WTC11 (cell line): ENCODE measurements around the gene GCG. TPM values are rescaled to one million over a fixed set of nuclear protein-coding genes. Genes with fewer than 3 reads are reported as not detected.

Source experiments
- ATAC-seq: fragments of 200-7000 bp; cut with Tn5 transposase; 2 replicates; pipeline ENCODE4 v1.10.0; 2021; ENCODE audit warnings: mild to moderate bottlenecking, moderate library complexity
- CTCF ChIA-PET: fragments of 300-600 bp; sonication (Branson Sonifier 250); formaldehyde crosslinking; loops from one replicate; lab custom pipeline; 2021; ENCODE audit warnings: antibody characterized with exemption; lab: Charles Lee
- POLR2A ChIA-PET: fragments of 350-600 bp; sonication (Branson Sonifier 250); formaldehyde crosslinking; loops from one replicate; lab custom pipeline; 2021; ENCODE audit warnings: antibody characterized with exemption; lab: Charles Lee
- DNase-seq: peaks from one replicate; pipeline ENCODE4 v3.0.0; 2021; ENCODE audit warnings: low spot score
- H3K27ac Mint-ChIP-seq: 2 replicates; pipeline ENCODE4 v1.8.0; 2021; ENCODE audit warnings: mixed read lengths
- H3K27me3 Mint-ChIP-seq: 2 replicates; pipeline ENCODE4 v1.8.0; 2021; ENCODE audit warnings: low read depth, mild to moderate bottlenecking, moderate library complexity, mixed read lengths
- H3K36me3 Mint-ChIP-seq: 2 replicates; pipeline ENCODE4 v1.8.0; 2021; ENCODE audit warnings: mixed read lengths
- H3K4me1 Mint-ChIP-seq: 2 replicates; pipeline ENCODE4 v1.8.0; 2022; ENCODE audit warnings: mixed read lengths
- H3K4me3 Mint-ChIP-seq: 2 replicates; pipeline ENCODE4 v1.8.0; 2021; ENCODE audit warnings: mild to moderate bottlenecking, moderate library complexity, mixed read lengths
- H3K9me3 Mint-ChIP-seq: 2 replicates; pipeline ENCODE4 v1.8.0; 2021; ENCODE audit warnings: mixed read lengths
- CTCF ChIP-seq: fragments of 200-600 bp; IDR thresholded peaks from 2 replicates; pipeline ENCODE4 v1.8.0; 2022; ENCODE audit warnings: antibody characterized with exemption
- FOXP1 ChIP-seq: sonication (generic); formaldehyde crosslinking; IDR thresholded peaks from 2 replicates; pipeline ENCODE4 v1.8.0; 2022; ENCODE audit warnings: missing genetic modification reagents, mild to moderate bottlenecking, moderate library complexity, borderline replicate concordance
- MYBL2 ChIP-seq: sonication (generic); formaldehyde crosslinking; IDR thresholded peaks from 2 replicates; pipeline ENCODE4 v1.8.1; 2023; ENCODE audit warnings: mild to moderate bottlenecking, moderate library complexity, missing genetic modification reagents
- PRDM15 ChIP-seq: sonication (generic); formaldehyde crosslinking; IDR thresholded peaks from 2 replicates; pipeline ENCODE4 v1.8.0; 2022; ENCODE audit warnings: missing genetic modification reagents
- PREB ChIP-seq: sonication (generic); formaldehyde crosslinking; IDR thresholded peaks from 2 replicates; pipeline ENCODE4 v1.8.1; 2022; ENCODE audit warnings: mild to moderate bottlenecking, missing genetic modification reagents, moderate library complexity, borderline replicate concordance
- RELA ChIP-seq: sonication (generic); formaldehyde crosslinking; IDR thresholded peaks from 2 replicates; pipeline ENCODE4 v1.8.1; 2022; ENCODE audit warnings: missing genetic modification reagents, mild to moderate bottlenecking, borderline replicate concordance
- TCF7 ChIP-seq: sonication (generic); formaldehyde crosslinking; IDR thresholded peaks from 2 replicates; pipeline ENCODE4 v1.8.0; 2022; ENCODE audit warnings: mild to moderate bottlenecking, low read depth, missing genetic modification reagents, moderate library complexity
- USF1 ChIP-seq: sonication (generic); formaldehyde crosslinking; IDR thresholded peaks from 2 replicates; pipeline ENCODE4 v1.8.0; 2022; ENCODE audit warnings: mild to moderate bottlenecking, missing genetic modification reagents
- ZBTB21 ChIP-seq: sonication (generic); formaldehyde crosslinking; IDR thresholded peaks from 2 replicates; pipeline ENCODE4 v1.8.1; 2023; ENCODE audit warnings: mild to moderate bottlenecking, missing genetic modification reagents, borderline replicate concordance
- ZNF263 ChIP-seq: sonication (generic); formaldehyde crosslinking; IDR thresholded peaks from 2 replicates; pipeline ENCODE4 v1.8.1; 2022; ENCODE audit warnings: low read depth, mild to moderate bottlenecking, moderate library complexity, missing genetic modification reagents
- ZNF317 ChIP-seq: sonication (generic); formaldehyde crosslinking; IDR thresholded peaks from 2 replicates; pipeline ENCODE4 v1.8.1; 2023; ENCODE audit warnings: low read depth, mild to moderate bottlenecking, moderate library complexity, missing genetic modification reagents, borderline replicate concordance
- ZSCAN18 ChIP-seq: fragments of 250-450 bp; sonication (Bioruptor Pico); IDR thresholded peaks from 2 replicates; pipeline ENCODE4 v2.1.2; 2022; ENCODE audit warnings: mild to moderate bottlenecking, moderate library complexity
- total RNA-seq: library from RNA; stranded (reverse); gene quantifications from 3 replicates; pipeline ENCODE4 v1.2.3, GENCODE V29; 2021

Gene GCG
- total RNA-seq, 1 experiment from 2014 or later, result not detected

- 0 out of 2 replicates have a peak, but pooled peaks cover 4% of the 10 kb centered on the region for H3K4me1 Mint-ChIP-seq
- no peaks in the 10 kb centered on the region for H3K27me3 Mint-ChIP-seq
- ChIA-PET POLR2A (interaction anchor here (1.2 kb wide), 1 partner anchor 138 kb away, joined by 3 read pairs; no protein-coding TSS in a partner anchor), CTCF (interaction anchor here (1.3 to 3.3 kb wide), 4 partner anchors 126 to 172 kb away, joined by 3 to 15 read pairs (median 8); no protein-coding TSS in a partner anchor)
- no peak overlapping the region for H3K4me3 Mint-ChIP-seq
- no peaks in the 10 kb centered on the region for H3K36me3 Mint-ChIP-seq
- no peak overlapping the region for H3K27ac Mint-ChIP-seq
- DNase-seq (no peak), ATAC-seq (no peak)
- H3K9me3 Mint-ChIP-seq, result 0 out of 2 replicates have a peak, but pooled peaks cover 8% of the 10 kb centered on the region
- no peak for TF ChIP-seq MYBL2 (CRISPR knock-in tag)
Measured at GRCh38 chr2:162126111-162126519, 25.9 kb downstream of the GCG start.

- Mint-ChIP-seq H3K36me3 (no peaks in the 10 kb centered on the region), H3K4me3 (no peak overlapping the region), H3K9me3 (no peaks in the 10 kb centered on the region), H3K27ac (no peak overlapping the region), H3K27me3 (no peaks in the 10 kb centered on the region), H3K4me1 (0 out of 2 replicates have a peak, but pooled peaks cover 4% of the 10 kb centered on the region)
- CTCF ChIA-PET, result interaction anchor here (0.6 to 3.3 kb wide), 9 partner anchors 30 to 177 kb away, joined by 3 to 15 read pairs (median 4); no protein-coding TSS in a partner anchor
- no peak for DNase-seq
- ATAC-seq, result no peak
- POLR2A ChIA-PET, result no interaction called here
- TF ChIP-seq PREB (CRISPR knock-in tag) (no peak), ZBTB21 (CRISPR knock-in tag) (no peak), ZNF263 (CRISPR knock-in tag) (no peak), ZSCAN18 (CRISPR knock-in tag) (no peak), PRDM15 (CRISPR knock-in tag) (no peak), ZNF317 (CRISPR knock-in tag) (no peak), FOXP1 (CRISPR knock-in tag) (no peak)
Measured at GRCh38 chr2:162125138-162125537, 26.9 kb downstream of the GCG start.

- ChIA-PET CTCF (interaction anchor here (0.9 to 3.3 kb wide), 5 partner anchors 31 to 174 kb away, joined by 3 to 15 read pairs (median 4); no protein-coding TSS in a partner anchor), POLR2A (no interaction called here)
- 0 out of 2 replicates have a peak, but pooled peaks cover 4% of the 10 kb centered on the region for H3K4me1 Mint-ChIP-seq
- H3K4me3 Mint-ChIP-seq, result no peak overlapping the region
- no peak for TF ChIP-seq ZNF317 (CRISPR knock-in tag)
- TF ChIP-seq RELA (CRISPR knock-in tag), result no peak
- TF ChIP-seq CTCF, result peak; percentile 55
- TF ChIP-seq USF1, result no peak
- no peak for TF ChIP-seq TCF7 (CRISPR knock-in tag)
- TF ChIP-seq PRDM15 (CRISPR knock-in tag), result no peak
- ATAC-seq (peak; percentile 43), DNase-seq (no peak)
- no peaks in the 10 kb centered on the region for H3K9me3 Mint-ChIP-seq
- H3K36me3 Mint-ChIP-seq, result no peaks in the 10 kb centered on the region
- no peaks in the 10 kb centered on the region for H3K27me3 Mint-ChIP-seq
- no peak overlapping the region for H3K27ac Mint-ChIP-seq
Measured at GRCh38 chr2:162123806-162124758, 28.0 kb downstream of the GCG start.
